HepG2 (cell line): ENCODE data around the gene SNF8. TPM values are rescaled to one million over a fixed set of nuclear protein-coding genes. Genes with fewer than 3 reads are reported as not detected.
A peak's percentile ranks its signal among the peaks of the same experiment; 100 is the strongest.

Experiments used
- AGO1 ChIP-seq: fragments of 200-400 bp; formaldehyde crosslinking; IDR thresholded peaks from 2 replicates; pipeline ENCODE4 v1.6.1; 2017; ENCODE audit warnings: mild to moderate bottlenecking, low read depth, low read length, moderate library complexity; ENCODE audit not compliant: poor library complexity, severe bottlenecking
- ARID5B ChIP-seq: IDR thresholded peaks from 2 replicates; pipeline ENCODE4 v1.4.0; 2020; ENCODE audit warnings: mild to moderate bottlenecking, missing genetic modification reagents
- CENPT ChIP-seq: sonication (generic); formaldehyde crosslinking; IDR thresholded peaks from 2 replicates; pipeline ENCODE4 v1.8.0; 2022; ENCODE audit warnings: low read depth, mild to moderate bottlenecking, moderate library complexity, missing genetic modification reagents
- DR1 ChIP-seq: sonication (generic); formaldehyde crosslinking; IDR thresholded peaks from 2 replicates; pipeline ENCODE4 v1.8.0; 2021; ENCODE audit warnings: mild to moderate bottlenecking, missing genetic modification reagents, inconsistent platforms
- HMGXB3 ChIP-seq: sonication (generic); formaldehyde crosslinking; IDR thresholded peaks from 2 replicates; pipeline ENCODE4 v1.4.0; 2020; ENCODE audit warnings: missing genetic modification reagents, borderline replicate concordance
- KLF9 ChIP-seq: IDR thresholded peaks from 2 replicates; pipeline ENCODE4 v1.6.1; 2016; ENCODE audit warnings: low read depth
- PLRG1 ChIP-seq: fragments of 450-650 bp; conservative IDR thresholded peaks from 2 replicates; pipeline ENCODE4 v1.6.1; 2016
- PRPF4 ChIP-seq: fragments of 200-400 bp; formaldehyde crosslinking; IDR thresholded peaks from 2 replicates; pipeline ENCODE4 v1.6.1; 2016; ENCODE audit warnings: low read length, low read depth; ENCODE audit not compliant: poor library complexity, severe bottlenecking
- ZMAT3 ChIP-seq: sonication (generic); formaldehyde crosslinking; conservative IDR thresholded peaks from 2 replicates; pipeline ENCODE4 v1.7.0; 2021; ENCODE audit warnings: missing genetic modification reagents
- ZNF264 ChIP-seq: sonication (generic); formaldehyde crosslinking; IDR thresholded peaks from 2 replicates; pipeline ENCODE4 v1.4.0; 2020; ENCODE audit warnings: missing genetic modification reagents
- ZNF510 ChIP-seq: sonication (generic); formaldehyde crosslinking; IDR thresholded peaks from 2 replicates; pipeline ENCODE4 v1.4.0; 2020; ENCODE audit warnings: low read depth, mild to moderate bottlenecking, missing genetic modification reagents
- ZNF570 ChIP-seq: sonication (generic); formaldehyde crosslinking; IDR thresholded peaks from 2 replicates; pipeline ENCODE4 v1.4.0; 2020; ENCODE audit warnings: mild to moderate bottlenecking, missing genetic modification reagents, borderline replicate concordance
- ZNF646 ChIP-seq: sonication (generic); formaldehyde crosslinking; IDR thresholded peaks from 2 replicates; pipeline ENCODE4 v1.9.0; 2021; ENCODE audit warnings: mild to moderate bottlenecking, missing genetic modification reagents
- ZZZ3 ChIP-seq: sonication (generic); formaldehyde crosslinking; IDR thresholded peaks from 2 replicates; pipeline ENCODE4 v1.4.0; 2020; ENCODE audit warnings: missing genetic modification reagents, mild to moderate bottlenecking, borderline replicate concordance
- polyA plus RNA-seq, 8 experiments: library from polyadenylated mRNA; depleted of rRNA in 3 of 8; stranded (reverse) in 7 of 8; unstranded in 1 of 8; fragments of >200 nt; fragmentation: Illumina TruSeq in 4 of 8; extraction: Trizol in 4 of 8; gene quantifications; 2 replicates each; pipeline versions ENCODE4 v1.2.1 to v1.2.3, GENCODE V29; 2011 to 2016; ENCODE audit warnings: low read depth in 4 of 8, missing spikeins in 1 of 8, mixed read lengths in 1 of 8; ENCODE audit not compliant: insufficient read depth in 1 of 8
- total RNA-seq, 5 experiments: library from RNA; depleted of rRNA; stranded (reverse); fragments of >200 nt; fragmentation: Illumina TruSeq; extraction: Trizol; gene quantifications; 2 replicates each; pipeline ENCODE4 v1.2.3, GENCODE V29; 2016; ENCODE audit warnings: low read depth in 1 of 5

Gene SNF8
- total and polyA plus RNA-seq, 2 of the 13 experiments (the other 11 are each of a cell fraction or from before 2014, with no cell fraction given): 114 to 153 TPM

- peak; percentile 91 for TF ChIP-seq HMGXB3 (CRISPR knock-in tag)
- TF ChIP-seq ARID5B (CRISPR knock-in tag): peak; percentile 76
- TF ChIP-seq ZZZ3 (CRISPR knock-in tag): peak; percentile 97
- TF ChIP-seq ZNF646 (CRISPR knock-in tag): no peak
- TF ChIP-seq DR1 (CRISPR knock-in tag): peak; percentile 93
- TF ChIP-seq PRPF4: no peak
- no peak for TF ChIP-seq PLRG1
- no peak for TF ChIP-seq ZNF264 (CRISPR knock-in tag)
- TF ChIP-seq AGO1: no peak
- peak; percentile 62; the same call in 1 of the 2 replicates for TF ChIP-seq ZNF510 (CRISPR knock-in tag)
- peak; percentile 89 for TF ChIP-seq ZMAT3
- TF ChIP-seq ZNF570: peak; percentile 73; the same call in 1 of the 2 replicates
- 0 out of 2 replicates have a peak, but pooled peaks have one; percentile 17 for TF ChIP-seq CENPT
- peak; percentile 77; the same call in 1 of the 2 replicates for TF ChIP-seq KLF9 (CRISPR knock-in tag)
Measured at GRCh38 chr17:48908047-48908843, 36.4 kb downstream of the SNF8 start, which contains the start of gene UBE2Z (continued).
